ENCODE results near the gene CCNB2. TPM values are rescaled to one million over a fixed set of nuclear protein-coding genes. Genes with fewer than 3 reads are reported as not detected.

The CCNB2 gene
- total and polyA plus RNA-seq, 10 of the 15 experiments (the other 5 are each of a cell fraction or from before 2014, with no cell fraction given), result 74.1 to 211 (median 103) TPM

MicroRNAs encoded within 50 kb of the gene (microRNA counts, 767-probe panel; counts per million panel counts)
- microRNA hsa-miR-2116-5p, result 2,341 counts per million, percentile 81 among the panel's probes with 10 or more counts

Small RNAs within 50 kb of the gene (microRNA-seq; reads per million reads assigned to microRNA genes)
- gene MIR2116, result 16.0 reads per million, percentile 52 among the genes with 10 or more reads in this experiment

Small RNAs within 50 kb of the gene (small RNA-seq; reads per million reads assigned to genes)
- 3.9 reads per million, percentile 83 among the genes with 10 or more reads in this experiment for gene MIR2116

Other genes with a start within 250 kb of the CCNB2 start
- gene SLTM, start 171.5 kb upstream of the CCNB2 start, total RNA-seq (2014; rRNA removed), result 89.6 and 98.9 TPM in 2 replicates
- 142 and 152 TPM in 2 replicates for gene SLTM, start 171.5 kb upstream of the CCNB2 start, total RNA-seq (2014; rRNA removed; fragmentation: Illumina TruSeq; extraction: Trizol)
- gene SLTM, start 171.5 kb upstream of the CCNB2 start, total RNA-seq (2021), result 69.8 and 77.9 TPM in 2 replicates
- gene SLTM, start 171.5 kb upstream of the CCNB2 start, polyA plus RNA-seq (2011; rRNA removed), result 50.5 and 51.0 TPM in 2 replicates
- 129 and 152 TPM in 2 replicates for gene SLTM, start 171.5 kb upstream of the CCNB2 start, polyA plus RNA-seq (2014; fragmentation: Illumina TruSeq; extraction: Trizol)
- gene SLTM, start 171.5 kb upstream of the CCNB2 start, polyA plus RNA-seq (2014; fragmentation: Nextera tagmentation; extraction: Ambion mirVana), result 10 to 100 TPM; 81.0 to 92.2 TPM
- 77.4 and 79.9 TPM in 2 replicates for gene SLTM, start 171.5 kb upstream of the CCNB2 start, polyA plus RNA-seq (2014; rRNA removed)
- 100 to 1,000 TPM; 111 TPM for gene SLTM, start 171.5 kb upstream of the CCNB2 start, polyA plus RNA-seq (2016; fragmentation: Nextera tagmentation; extraction: Ambion mirVana)
- 13.1 and 13.8 TPM in 2 replicates for gene RNF111, start 117.5 kb upstream of the CCNB2 start, total RNA-seq (2014; rRNA removed)
- gene RNF111, start 117.5 kb upstream of the CCNB2 start, total RNA-seq (2014; rRNA removed; fragmentation: Illumina TruSeq; extraction: Trizol), result 15.1 and 16.8 TPM in 2 replicates
- 22.3 and 25.0 TPM in 2 replicates for gene RNF111, start 117.5 kb upstream of the CCNB2 start, total RNA-seq (2021)
- 30.4 and 34.7 TPM in 2 replicates for gene RNF111, start 117.5 kb upstream of the CCNB2 start, polyA plus RNA-seq (2011; rRNA removed)
- 17.8 and 18.1 TPM in 2 replicates for gene RNF111, start 117.5 kb upstream of the CCNB2 start, polyA plus RNA-seq (2014; fragmentation: Illumina TruSeq; extraction: Trizol)
- gene RNF111, start 117.5 kb upstream of the CCNB2 start, polyA plus RNA-seq (2014; fragmentation: Nextera tagmentation; extraction: Ambion mirVana), result 1 to 10 TPM; 8.6 TPM
- 13.8 and 15.2 TPM in 2 replicates for gene RNF111, start 117.5 kb upstream of the CCNB2 start, polyA plus RNA-seq (2014; rRNA removed)
- gene RNF111, start 117.5 kb upstream of the CCNB2 start, polyA plus RNA-seq (2016; fragmentation: Nextera tagmentation; extraction: Ambion mirVana), result 10 to 100 TPM; 16.3 to 22.0 TPM
- not detected in 2 replicates for gene LDHAL6B, start 101.7 kb downstream of the CCNB2 start, total RNA-seq (2014; rRNA removed)
- gene LDHAL6B, start 101.7 kb downstream of the CCNB2 start, total RNA-seq (2014; rRNA removed; fragmentation: Illumina TruSeq; extraction: Trizol), result not detected in 2 replicates
- gene LDHAL6B, start 101.7 kb downstream of the CCNB2 start, total RNA-seq (2021), result not detected in 2 replicates
- not detected in 2 replicates for gene LDHAL6B, start 101.7 kb downstream of the CCNB2 start, polyA plus RNA-seq (2011; rRNA removed)
- gene LDHAL6B, start 101.7 kb downstream of the CCNB2 start, polyA plus RNA-seq (2014; fragmentation: Illumina TruSeq; extraction: Trizol), result not detected in 2 replicates
- gene LDHAL6B, start 101.7 kb downstream of the CCNB2 start, polyA plus RNA-seq (2014; fragmentation: Nextera tagmentation; extraction: Ambion mirVana), result not detected
- not detected in 2 replicates for gene LDHAL6B, start 101.7 kb downstream of the CCNB2 start, polyA plus RNA-seq (2014; rRNA removed)
- under 1 TPM; 0.33 to 0.66 TPM for gene LDHAL6B, start 101.7 kb downstream of the CCNB2 start, polyA plus RNA-seq (2016; fragmentation: Nextera tagmentation; extraction: Ambion mirVana)

Measured in GM12878 (cell line).